Panc1 (cell line): ENCODE results near the gene TMC7.

Source experiments
- POLR2AphosphoS5 ChIP-seq: IDR thresholded peaks from 2 replicates; pipeline ENCODE4 v1.6.1; 2012; ENCODE audit warnings: mild to moderate bottlenecking, low read depth, low read length, moderate library complexity
- SIN3A ChIP-seq: IDR thresholded peaks from 2 replicates; pipeline ENCODE4 v1.6.1; 2012; ENCODE audit warnings: low read depth, mild to moderate bottlenecking, low read length, moderate library complexity, borderline replicate concordance; ENCODE audit not compliant: insufficient read depth
- TF ChIP-seq, protein P1 (sequence below): fragments of 450-650 bp; IDR thresholded peaks from 2 replicates; pipeline ENCODE4 v1.5.1; 2017; ENCODE audit warnings: mild to moderate bottlenecking
- TF ChIP-seq, protein P2 (sequence below), 2 experiments: IDR thresholded peaks; 2 replicates each; pipeline ENCODE4 v1.6.1; 2011 to 2012; ENCODE audit warnings: low read depth in 2 of 2, control low read depth in 1 of 2, low read length in 1 of 2, mild to moderate bottlenecking in 1 of 2, moderate library complexity in 1 of 2; ENCODE audit not compliant: insufficient read depth in 1 of 2

DNA sequence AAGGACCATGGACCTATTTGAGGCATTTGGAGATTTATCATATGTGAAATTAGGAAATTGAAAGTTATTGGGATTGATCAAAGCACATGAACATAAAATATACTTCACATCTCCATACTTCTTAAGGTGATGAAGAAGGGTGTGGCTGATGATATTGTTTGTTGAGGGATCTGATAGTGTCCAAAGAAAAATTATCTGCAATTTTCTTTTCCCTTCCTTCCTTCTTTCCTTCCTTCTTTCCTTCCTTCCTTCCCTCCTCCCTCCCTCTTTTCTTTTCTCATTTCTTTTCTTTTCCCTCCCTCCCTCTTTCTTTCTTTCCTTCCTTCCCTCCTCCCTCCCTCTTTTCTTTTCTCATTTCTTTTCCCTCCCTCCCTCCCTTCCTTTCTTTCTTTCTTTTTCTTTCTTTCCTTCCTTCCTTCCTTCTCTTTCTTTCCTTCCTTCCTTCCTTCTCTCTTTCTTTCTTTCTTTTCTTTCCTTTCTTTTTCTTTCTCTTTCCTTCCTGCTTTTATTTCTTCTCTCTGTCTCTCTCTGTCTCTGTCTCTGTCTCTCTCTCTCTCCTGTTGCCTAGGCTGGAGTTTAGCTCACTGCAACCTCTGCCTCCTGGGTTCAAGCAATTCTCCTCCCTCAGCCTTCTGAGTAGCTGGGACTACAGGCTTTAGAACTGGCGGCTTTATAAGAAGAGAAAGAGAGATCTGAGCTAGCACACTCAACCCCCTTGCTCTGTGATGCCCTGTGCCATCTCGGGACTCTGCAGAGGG, 109.1 kb downstream of the TMC7 start:
- TF ChIP-seq, protein P1, sequence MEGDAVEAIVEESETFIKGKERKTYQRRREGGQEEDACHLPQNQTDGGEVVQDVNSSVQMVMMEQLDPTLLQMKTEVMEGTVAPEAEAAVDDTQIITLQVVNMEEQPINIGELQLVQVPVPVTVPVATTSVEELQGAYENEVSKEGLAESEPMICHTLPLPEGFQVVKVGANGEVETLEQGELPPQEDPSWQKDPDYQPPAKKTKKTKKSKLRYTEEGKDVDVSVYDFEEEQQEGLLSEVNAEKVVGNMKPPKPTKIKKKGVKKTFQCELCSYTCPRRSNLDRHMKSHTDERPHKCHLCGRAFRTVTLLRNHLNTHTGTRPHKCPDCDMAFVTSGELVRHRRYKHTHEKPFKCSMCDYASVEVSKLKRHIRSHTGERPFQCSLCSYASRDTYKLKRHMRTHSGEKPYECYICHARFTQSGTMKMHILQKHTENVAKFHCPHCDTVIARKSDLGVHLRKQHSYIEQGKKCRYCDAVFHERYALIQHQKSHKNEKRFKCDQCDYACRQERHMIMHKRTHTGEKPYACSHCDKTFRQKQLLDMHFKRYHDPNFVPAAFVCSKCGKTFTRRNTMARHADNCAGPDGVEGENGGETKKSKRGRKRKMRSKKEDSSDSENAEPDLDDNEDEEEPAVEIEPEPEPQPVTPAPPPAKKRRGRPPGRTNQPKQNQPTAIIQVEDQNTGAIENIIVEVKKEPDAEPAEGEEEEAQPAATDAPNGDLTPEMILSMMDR = no peak
- TF ChIP-seq POLR2AphosphoS5 (no peak), SIN3A (no peak)
- TF ChIP-seq, protein P2, sequence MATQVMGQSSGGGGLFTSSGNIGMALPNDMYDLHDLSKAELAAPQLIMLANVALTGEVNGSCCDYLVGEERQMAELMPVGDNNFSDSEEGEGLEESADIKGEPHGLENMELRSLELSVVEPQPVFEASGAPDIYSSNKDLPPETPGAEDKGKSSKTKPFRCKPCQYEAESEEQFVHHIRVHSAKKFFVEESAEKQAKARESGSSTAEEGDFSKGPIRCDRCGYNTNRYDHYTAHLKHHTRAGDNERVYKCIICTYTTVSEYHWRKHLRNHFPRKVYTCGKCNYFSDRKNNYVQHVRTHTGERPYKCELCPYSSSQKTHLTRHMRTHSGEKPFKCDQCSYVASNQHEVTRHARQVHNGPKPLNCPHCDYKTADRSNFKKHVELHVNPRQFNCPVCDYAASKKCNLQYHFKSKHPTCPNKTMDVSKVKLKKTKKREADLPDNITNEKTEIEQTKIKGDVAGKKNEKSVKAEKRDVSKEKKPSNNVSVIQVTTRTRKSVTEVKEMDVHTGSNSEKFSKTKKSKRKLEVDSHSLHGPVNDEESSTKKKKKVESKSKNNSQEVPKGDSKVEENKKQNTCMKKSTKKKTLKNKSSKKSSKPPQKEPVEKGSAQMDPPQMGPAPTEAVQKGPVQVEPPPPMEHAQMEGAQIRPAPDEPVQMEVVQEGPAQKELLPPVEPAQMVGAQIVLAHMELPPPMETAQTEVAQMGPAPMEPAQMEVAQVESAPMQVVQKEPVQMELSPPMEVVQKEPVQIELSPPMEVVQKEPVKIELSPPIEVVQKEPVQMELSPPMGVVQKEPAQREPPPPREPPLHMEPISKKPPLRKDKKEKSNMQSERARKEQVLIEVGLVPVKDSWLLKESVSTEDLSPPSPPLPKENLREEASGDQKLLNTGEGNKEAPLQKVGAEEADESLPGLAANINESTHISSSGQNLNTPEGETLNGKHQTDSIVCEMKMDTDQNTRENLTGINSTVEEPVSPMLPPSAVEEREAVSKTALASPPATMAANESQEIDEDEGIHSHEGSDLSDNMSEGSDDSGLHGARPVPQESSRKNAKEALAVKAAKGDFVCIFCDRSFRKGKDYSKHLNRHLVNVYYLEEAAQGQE (IDR thresholded peaks at IDR 0.05; ENCODE audit: insufficient read depth in 1 of 2, low read depth in 2 of 2, low read length in 1 of 2) = no peak
